D721Med (cell line): Measurements from ENCODE around the gene PLK4.
A peak's percentile ranks its signal among the peaks of the same experiment; 100 is the strongest.

ENCODE experiments used
- DNase-seq: peaks from one replicate; pipeline ENCODE4 v3.0.0; 2011; ENCODE audit warnings: low spot score; ENCODE audit not compliant: insufficient read length
- FAIRE-seq: peaks from 2 replicates; lab custom pipeline; 2011; peaks lifted over from hg19 to GRCh38; lab: Jason Lieb, UNC
- CTCF ChIP-seq: IDR thresholded peaks from 2 replicates; pipeline ENCODE4 v1.5.1; 2012; ENCODE audit warnings: mild to moderate bottlenecking, control low read depth; ENCODE audit not compliant: insufficient read depth; ENCODE audit errors: missing control alignments

The PLK4 gene

GRCh38 chr4:127880763-127881562 lies at the start of gene PLK4:
TSS of gene PLK4 (plus strand) at chr4:127880893. CDS start at chr4:127881135, 242 bp downstream.
- DNase-seq (peak; percentile 79), FAIRE-seq (no peak)
- TF ChIP-seq CTCF: no peak

- no peak for TF ChIP-seq CTCF
- no peak for FAIRE-seq
- DNase-seq: no peak
Observed at GRCh38 chr4:127832585-127832984, 48.1 kb upstream of the PLK4 start.

GRCh38 chr4:127843704-127844600 lies 36.7 kb upstream of the PLK4 start:
- FAIRE-seq (no peak), DNase-seq (no peak)
- TF ChIP-seq CTCF: no peak

- no peak for TF ChIP-seq CTCF
- FAIRE-seq (no peak), DNase-seq (no peak)
Observed at GRCh38 chr4:127844601-127845116, 36.0 kb upstream of the PLK4 start.

- no peak for TF ChIP-seq CTCF
- no peak for FAIRE-seq
- DNase-seq: no peak
Observed at GRCh38 chr4:127846061-127846460, 34.6 kb upstream of the PLK4 start.

GRCh38 chr4:127846765-127847164 lies 33.9 kb upstream of the PLK4 start:
- DNase-seq (no peak), FAIRE-seq (no peak)
- no peak for TF ChIP-seq CTCF
